Upper lobe of left lung (tissue), 4 donors: Measurements from ENCODE around the gene PTH2.

Experiments used
- EP300 ChIP-seq, 4 donors: sonication (generic); formaldehyde crosslinking; IDR thresholded peaks; one replicate each; pipeline ENCODE4 v1.5.1; 2017; ENCODE audit warnings: antibody characterized with exemption in 4 of 4, control low read depth in 2 of 4
- POLR2A ChIP-seq, 4 donors: fragments of 450-650 bp; IDR thresholded peaks; one replicate each; pipeline ENCODE4 v1.5.1; 2016 to 2017; ENCODE audit warnings: antibody characterized with exemption in 4 of 4, mild to moderate bottlenecking in 2 of 4
- POLR2AphosphoS5 ChIP-seq, 2 donors: sonication (generic); formaldehyde crosslinking; IDR thresholded peaks; one replicate each; pipeline ENCODE4 v1.5.1; 2017; ENCODE audit warnings: antibody characterized with exemption in 2 of 2
- TF ChIP-seq, protein P1 (sequence below), 6 experiments: fragments of 450-650 bp in 4 of 6; fragments of 200-600 bp in 2 of 6; sonication (generic) in 2 of 6; IDR thresholded peaks; one replicate each; pipeline ENCODE4 v1.5.1; 2016 to 2019; ENCODE audit warnings: antibody characterized with exemption in 6 of 6

GRCh38 chr19:49393881-49394280 lies 29.4 kb downstream of the PTH2 start:
- TF ChIP-seq, protein P1, sequence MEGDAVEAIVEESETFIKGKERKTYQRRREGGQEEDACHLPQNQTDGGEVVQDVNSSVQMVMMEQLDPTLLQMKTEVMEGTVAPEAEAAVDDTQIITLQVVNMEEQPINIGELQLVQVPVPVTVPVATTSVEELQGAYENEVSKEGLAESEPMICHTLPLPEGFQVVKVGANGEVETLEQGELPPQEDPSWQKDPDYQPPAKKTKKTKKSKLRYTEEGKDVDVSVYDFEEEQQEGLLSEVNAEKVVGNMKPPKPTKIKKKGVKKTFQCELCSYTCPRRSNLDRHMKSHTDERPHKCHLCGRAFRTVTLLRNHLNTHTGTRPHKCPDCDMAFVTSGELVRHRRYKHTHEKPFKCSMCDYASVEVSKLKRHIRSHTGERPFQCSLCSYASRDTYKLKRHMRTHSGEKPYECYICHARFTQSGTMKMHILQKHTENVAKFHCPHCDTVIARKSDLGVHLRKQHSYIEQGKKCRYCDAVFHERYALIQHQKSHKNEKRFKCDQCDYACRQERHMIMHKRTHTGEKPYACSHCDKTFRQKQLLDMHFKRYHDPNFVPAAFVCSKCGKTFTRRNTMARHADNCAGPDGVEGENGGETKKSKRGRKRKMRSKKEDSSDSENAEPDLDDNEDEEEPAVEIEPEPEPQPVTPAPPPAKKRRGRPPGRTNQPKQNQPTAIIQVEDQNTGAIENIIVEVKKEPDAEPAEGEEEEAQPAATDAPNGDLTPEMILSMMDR (IDR thresholded peaks at IDR 0.05) = no peak
- TF ChIP-seq EP300 (IDR thresholded peaks at IDR 0.05) = no peak
- no peak for TF ChIP-seq POLR2AphosphoS5 (IDR thresholded peaks at IDR 0.05)
- no peak for TF ChIP-seq POLR2A (IDR thresholded peaks at IDR 0.05)
